ENCODE results near the gene PPEF1. TPM values are rescaled to one million over a fixed set of nuclear protein-coding genes. Genes with fewer than 3 reads are reported as not detected.

PPEF1 gene
- total and polyA plus RNA-seq, 2 experiments from 2014 or later, result 0.76 TPM; not detected in 1

DNA sequence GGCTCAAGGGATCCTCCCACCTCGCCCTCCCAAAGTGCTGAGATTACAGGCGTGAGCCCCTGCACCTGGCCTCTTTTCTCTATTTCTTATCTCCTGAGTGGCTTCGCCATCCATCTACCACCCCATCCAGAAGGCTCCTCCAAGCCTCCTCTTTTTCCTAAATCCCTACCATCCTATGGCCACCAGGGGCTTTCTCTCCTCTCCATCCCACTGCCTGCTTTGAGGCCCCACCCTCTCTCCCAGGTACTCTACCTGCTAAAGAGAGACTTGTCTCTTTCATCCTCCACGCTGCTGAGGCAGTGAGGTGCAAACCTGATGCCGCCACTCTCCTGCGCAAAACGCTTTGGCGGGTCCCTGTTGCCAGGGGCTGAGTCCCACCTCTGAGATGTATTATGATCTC lies 42.5 kb upstream of the PPEF1 start:
- Histone ChIP-seq H3K4me3 (no peak overlapping the region), H3K27ac (ENCODE audit: low read depth) (no peak overlapping the region), H3K36me3 (ENCODE audit: insufficient read depth) (no peaks in the 10 kb centered on the region), H4K20me1 (replicated peaks; ENCODE audit: insufficient read depth) (no peaks in the 10 kb centered on the region), H2AFZ (no peak overlapping the region), H3K9me2 (ENCODE audit: insufficient read depth) (no peaks in the 10 kb centered on the region), H3K27me3 (ENCODE audit: insufficient read depth) (no peaks in the 10 kb centered on the region), H3K4me1 (ENCODE audit: insufficient read depth) (no peaks in the 10 kb centered on the region), H3K4me2 (no peak overlapping the region), H3K79me2 (replicated peaks; ENCODE audit: insufficient read depth) (no peaks in the 10 kb centered on the region), H3F3A (replicated peaks; ENCODE audit: low read depth) (no peaks in the 10 kb centered on the region)
- Mint-ChIP-seq H3K4me3 (no peak overlapping the region), H3K4me1 (peaks cover 3% of the 10 kb centered on the region; the same call in 2 of the 3 replicates), H3K36me3 (ENCODE audit: low read depth) (no peaks in the 10 kb centered on the region), H3K27me3 (ENCODE audit: insufficient read depth, low read depth, poor library complexity) (peaks cover 2% of the 10 kb centered on the region), H3K27ac (no peak overlapping the region), H3K9me3 (peaks cover 3% of the 10 kb centered on the region; the same call in 1 of the 3 replicates)
- peak; percentile 96 for ATAC-seq
- TF ChIP-seq ZNF331 (CRISPR knock-in tag; IDR thresholded peaks at IDR 0.05; ENCODE audit: low read depth), result no peak
- TF ChIP-seq CREB1 (CRISPR knock-in tag; IDR thresholded peaks at IDR 0.05; ENCODE audit: low read depth), result no peak
- TF ChIP-seq, protein P1, sequence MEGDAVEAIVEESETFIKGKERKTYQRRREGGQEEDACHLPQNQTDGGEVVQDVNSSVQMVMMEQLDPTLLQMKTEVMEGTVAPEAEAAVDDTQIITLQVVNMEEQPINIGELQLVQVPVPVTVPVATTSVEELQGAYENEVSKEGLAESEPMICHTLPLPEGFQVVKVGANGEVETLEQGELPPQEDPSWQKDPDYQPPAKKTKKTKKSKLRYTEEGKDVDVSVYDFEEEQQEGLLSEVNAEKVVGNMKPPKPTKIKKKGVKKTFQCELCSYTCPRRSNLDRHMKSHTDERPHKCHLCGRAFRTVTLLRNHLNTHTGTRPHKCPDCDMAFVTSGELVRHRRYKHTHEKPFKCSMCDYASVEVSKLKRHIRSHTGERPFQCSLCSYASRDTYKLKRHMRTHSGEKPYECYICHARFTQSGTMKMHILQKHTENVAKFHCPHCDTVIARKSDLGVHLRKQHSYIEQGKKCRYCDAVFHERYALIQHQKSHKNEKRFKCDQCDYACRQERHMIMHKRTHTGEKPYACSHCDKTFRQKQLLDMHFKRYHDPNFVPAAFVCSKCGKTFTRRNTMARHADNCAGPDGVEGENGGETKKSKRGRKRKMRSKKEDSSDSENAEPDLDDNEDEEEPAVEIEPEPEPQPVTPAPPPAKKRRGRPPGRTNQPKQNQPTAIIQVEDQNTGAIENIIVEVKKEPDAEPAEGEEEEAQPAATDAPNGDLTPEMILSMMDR (conservative IDR thresholded peaks at IDR 0.05; ENCODE audit: low read depth in 2 of 2), result peak; percentile 45 to 47
- TF ChIP-seq, protein P2, sequence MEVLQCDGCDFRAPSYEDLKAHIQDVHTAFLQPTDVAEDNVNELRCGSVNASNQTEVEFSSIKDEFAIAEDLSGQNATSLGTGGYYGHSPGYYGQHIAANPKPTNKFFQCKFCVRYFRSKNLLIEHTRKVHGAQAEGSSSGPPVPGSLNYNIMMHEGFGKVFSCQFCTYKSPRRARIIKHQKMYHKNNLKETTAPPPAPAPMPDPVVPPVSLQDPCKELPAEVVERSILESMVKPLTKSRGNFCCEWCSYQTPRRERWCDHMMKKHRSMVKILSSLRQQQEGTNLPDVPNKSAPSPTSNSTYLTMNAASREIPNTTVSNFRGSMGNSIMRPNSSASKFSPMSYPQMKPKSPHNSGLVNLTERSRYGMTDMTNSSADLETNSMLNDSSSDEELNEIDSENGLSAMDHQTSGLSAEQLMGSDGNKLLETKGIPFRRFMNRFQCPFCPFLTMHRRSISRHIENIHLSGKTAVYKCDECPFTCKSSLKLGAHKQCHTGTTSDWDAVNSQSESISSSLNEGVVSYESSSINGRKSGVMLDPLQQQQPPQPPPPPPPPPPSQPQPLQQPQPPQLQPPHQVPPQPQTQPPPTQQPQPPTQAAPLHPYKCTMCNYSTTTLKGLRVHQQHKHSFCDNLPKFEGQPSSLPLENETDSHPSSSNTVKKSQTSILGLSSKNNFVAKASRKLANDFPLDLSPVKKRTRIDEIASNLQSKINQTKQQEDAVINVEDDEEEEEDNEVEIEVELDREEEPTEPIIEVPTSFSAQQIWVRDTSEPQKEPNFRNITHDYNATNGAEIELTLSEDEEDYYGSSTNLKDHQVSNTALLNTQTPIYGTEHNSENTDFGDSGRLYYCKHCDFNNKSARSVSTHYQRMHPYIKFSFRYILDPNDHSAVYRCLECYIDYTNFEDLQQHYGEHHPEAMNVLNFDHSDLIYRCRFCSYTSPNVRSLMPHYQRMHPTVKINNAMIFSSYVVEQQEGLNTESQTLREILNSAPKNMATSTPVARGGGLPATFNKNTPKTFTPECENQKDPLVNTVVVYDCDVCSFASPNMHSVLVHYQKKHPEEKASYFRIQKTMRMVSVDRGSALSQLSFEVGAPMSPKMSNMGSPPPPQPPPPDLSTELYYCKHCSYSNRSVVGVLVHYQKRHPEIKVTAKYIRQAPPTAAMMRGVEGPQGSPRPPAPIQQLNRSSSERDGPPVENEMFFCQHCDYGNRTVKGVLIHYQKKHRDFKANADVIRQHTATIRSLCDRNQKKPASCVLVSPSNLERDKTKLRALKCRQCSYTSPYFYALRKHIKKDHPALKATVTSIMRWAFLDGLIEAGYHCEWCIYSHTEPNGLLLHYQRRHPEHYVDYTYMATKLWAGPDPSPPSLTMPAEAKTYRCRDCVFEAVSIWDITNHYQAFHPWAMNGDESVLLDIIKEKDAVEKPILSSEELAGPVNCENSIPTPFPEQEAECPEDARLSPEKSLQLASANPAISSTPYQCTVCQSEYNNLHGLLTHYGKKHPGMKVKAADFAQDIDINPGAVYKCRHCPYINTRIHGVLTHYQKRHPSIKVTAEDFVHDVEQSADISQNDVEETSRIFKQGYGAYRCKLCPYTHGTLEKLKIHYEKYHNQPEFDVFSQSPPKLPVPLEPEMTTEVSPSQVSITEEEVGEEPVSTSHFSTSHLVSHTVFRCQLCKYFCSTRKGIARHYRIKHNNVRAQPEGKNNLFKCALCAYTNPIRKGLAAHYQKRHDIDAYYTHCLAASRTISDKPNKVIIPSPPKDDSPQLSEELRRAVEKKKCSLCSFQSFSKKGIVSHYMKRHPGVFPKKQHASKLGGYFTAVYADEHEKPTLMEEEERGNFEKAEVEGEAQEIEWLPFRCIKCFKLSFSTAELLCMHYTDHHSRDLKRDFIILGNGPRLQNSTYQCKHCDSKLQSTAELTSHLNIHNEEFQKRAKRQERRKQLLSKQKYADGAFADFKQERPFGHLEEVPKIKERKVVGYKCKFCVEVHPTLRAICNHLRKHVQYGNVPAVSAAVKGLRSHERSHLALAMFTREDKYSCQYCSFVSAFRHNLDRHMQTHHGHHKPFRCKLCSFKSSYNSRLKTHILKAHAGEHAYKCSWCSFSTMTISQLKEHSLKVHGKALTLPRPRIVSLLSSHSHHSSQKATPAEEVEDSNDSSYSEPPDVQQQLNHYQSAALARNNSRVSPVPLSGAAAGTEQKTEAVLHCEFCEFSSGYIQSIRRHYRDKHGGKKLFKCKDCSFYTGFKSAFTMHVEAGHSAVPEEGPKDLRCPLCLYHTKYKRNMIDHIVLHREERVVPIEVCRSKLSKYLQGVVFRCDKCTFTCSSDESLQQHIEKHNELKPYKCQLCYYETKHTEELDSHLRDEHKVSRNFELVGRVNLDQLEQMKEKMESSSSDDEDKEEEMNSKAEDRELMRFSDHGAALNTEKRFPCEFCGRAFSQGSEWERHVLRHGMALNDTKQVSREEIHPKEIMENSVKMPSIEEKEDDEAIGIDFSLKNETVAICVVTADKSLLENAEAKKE (CRISPR knock-in tag; IDR thresholded peaks at IDR 0.05), result no peak
- DNase-seq (ENCODE audit: low spot score), result peak; percentile 69

Measured in GM23338 (cell line).